SK-N-SH treated with all-trans-retinoic acid at 6 μM for 48 hours (cell line): Measurements from ENCODE around the gene WTAP.

ENCODE experiments used
- PATZ1 ChIP-seq: fragments of 250-450 bp; sonication (Bioruptor Pico); IDR thresholded peaks from 2 replicates; pipeline ENCODE4 v1.8.0; 2020; ENCODE audit warnings: mild to moderate bottlenecking, moderate library complexity, borderline replicate concordance
- POU6F1 ChIP-seq: fragments of 250-450 bp; sonication (Bioruptor Pico); IDR thresholded peaks from 2 replicates; pipeline ENCODE4 v1.8.0; 2021; ENCODE audit warnings: low read depth, mild to moderate bottlenecking, moderate library complexity, borderline replicate concordance
- RARB ChIP-seq: fragments of 250-450 bp; sonication (Bioruptor Pico); IDR thresholded peaks from 2 replicates; pipeline ENCODE4 v1.8.0; 2021; ENCODE audit warnings: mild to moderate bottlenecking, moderate library complexity
- TSHZ2 ChIP-seq: fragments of 250-450 bp; sonication (Bioruptor Pico); IDR thresholded peaks from 2 replicates; pipeline ENCODE4 v1.5.0; 2020; ENCODE audit warnings: mild to moderate bottlenecking, moderate library complexity

GRCh38 chr6:159790956-159791598, 63.8 kb downstream of the WTAP start:
- TF ChIP-seq RARB (no peak), TSHZ2 (no peak), PATZ1 (CRISPR knock-in tag) (no peak), POU6F1 (no peak)
